Renal cortex interstitium (tissue), 11 donors: Measurements from ENCODE around the gene KRT74. TPM values are rescaled to one million over a fixed set of nuclear protein-coding genes. Genes with fewer than 3 reads are reported as not detected.

ENCODE experiments used
- DNase-seq, 11 donors: peaks; one replicate each; pipeline ENCODE4 v3.0.0-alpha.2; 2013; ENCODE audit warnings: low read depth in 9 of 11, low spot score in 4 of 11; ENCODE audit errors: extremely low read depth in 1 of 11
- polyA plus RNA-seq, 3 donors: library from polyadenylated mRNA; unstranded; fragments of 120-200 nt; gene quantifications; one replicate each; pipeline ENCODE4 v1.2.1, GENCODE V29; 2013; ENCODE audit not compliant: insufficient read length in 3 of 3

KRT74 gene
- polyA plus RNA-seq, 3 donors = not detected

- DNase-seq = no peak
Observed at GRCh38 chr12:52546126-52546525, 27.5 kb downstream of the KRT74 start.

DNA sequence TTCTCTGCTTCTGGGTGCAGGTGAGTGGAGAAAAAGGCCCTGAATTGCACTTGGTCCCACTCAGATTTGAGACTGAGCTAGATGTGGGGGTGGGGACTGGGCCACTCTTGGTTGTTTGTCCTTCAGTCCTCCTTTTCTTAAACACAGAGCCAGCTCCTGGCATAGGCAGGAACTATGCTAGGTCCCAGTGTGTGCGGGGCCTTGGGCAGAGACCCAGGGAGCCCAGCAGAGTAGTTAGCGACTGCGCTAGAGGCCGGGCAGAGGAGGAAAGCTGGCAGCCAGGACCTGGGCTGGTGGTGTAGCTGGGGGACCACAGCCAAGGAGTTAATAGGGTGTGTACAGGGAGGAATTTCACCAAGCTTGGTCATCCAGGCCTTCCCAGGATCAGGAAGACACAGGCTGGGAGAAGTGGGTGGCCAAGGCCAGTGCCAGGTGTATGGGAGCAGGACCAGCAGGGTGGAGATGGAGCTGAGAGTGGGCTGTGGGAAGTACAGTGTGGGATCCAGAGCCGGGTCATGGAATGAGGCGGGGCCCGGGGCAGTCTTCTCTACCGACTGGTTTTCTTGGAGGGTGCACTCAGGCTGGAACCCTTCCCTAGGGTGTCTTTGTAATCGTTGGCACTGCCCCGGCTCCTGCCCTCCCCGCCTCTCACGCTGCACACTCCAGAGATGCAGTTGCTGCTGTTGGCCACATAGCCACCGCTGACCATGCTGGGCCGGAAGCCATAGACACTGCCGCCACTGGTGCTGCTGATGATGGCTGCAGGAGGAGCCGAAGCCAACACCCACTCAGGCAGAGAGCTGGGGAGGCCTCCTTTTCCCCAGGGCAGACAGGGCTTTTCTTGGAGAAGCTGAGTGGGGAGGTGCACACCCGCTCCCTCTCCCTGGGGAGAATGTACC lies 29.4 kb downstream of the KRT74 start:
- no peak for DNase-seq

GRCh38 chr12:52542785-52543318 lies 30.8 kb downstream of the KRT74 start:
- DNase-seq = no peak

DNA sequence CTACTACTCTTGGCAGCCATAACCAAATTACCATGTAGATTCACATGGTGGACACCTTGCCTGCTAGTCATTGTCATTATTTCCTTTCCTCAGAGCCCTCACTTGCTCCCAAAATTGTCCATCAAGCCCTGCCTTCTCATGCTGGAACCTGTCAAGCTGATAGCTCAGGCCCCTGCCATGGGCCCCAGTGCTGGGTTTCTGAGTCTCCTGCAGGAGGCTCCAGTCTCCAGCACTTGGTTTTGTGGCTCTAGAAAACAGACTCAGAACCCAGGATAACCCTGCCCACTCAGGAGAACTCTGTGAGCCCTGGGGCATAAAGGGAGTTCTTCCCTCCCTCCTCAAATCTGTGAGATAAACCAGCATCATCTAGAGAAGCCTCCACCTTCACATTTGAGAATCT lies 31.5 kb downstream of the KRT74 start:
- DNase-seq = no peak

- DNase-seq = no peak
Observed at GRCh38 chr12:52541709-52542108, 31.9 kb downstream of the KRT74 start.

- no peak for DNase-seq
Observed at GRCh38 chr12:52540531-52540930, 33.1 kb downstream of the KRT74 start.

DNA sequence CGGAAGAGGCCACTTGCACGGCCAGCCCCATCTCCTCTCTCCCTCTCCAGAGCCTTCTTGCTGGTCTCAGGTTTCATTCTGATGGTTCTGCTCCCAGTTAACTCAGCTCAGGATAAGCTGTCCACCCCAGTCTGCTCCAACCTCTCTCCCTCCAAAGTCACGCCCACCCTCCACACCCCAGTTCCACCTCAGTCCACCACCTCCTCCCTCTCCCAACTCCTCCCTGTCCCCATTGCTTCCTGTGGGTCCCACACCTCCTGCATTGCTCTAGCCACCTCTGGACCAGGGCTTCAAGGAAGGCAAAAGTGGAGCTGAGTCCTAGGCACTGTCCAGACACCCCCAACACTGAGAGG lies 33.8 kb downstream of the KRT74 start:
- DNase-seq = no peak

DNA sequence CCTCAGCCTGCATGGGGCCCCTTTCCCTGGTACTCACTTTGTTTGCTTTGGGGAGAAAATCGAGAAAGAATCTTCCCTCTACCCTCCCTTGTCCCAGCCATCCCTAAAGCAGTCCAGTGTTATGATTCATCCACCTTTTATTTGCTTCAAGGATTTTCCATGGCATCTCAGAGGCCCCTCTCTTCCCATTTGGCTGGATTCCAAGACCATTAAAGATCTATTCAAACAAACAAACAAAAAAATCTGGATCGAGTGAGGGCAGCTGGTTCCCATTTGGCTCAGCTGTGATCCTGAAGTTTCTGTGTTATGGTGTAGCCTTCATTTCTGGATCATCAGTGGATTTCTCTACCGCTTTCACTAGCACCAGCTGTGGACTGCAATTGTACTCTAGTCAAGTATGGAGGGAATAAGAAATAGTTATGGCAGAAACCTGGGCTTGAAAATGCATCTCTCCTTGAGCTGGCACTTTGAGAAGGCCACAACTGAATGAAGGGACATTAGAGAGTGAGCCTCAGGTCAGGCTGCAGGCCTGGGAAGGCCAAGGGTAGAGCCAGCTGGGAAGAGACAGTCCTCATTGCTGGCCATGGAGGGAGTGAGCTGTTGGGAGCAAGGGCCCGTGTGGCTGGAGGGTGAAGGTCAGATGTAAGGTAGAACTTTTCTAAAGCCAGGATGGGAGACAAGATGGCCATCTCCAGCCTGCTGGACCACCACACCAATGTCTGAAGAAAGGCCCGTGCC lies 34.4 kb downstream of the KRT74 start:
- peak in 10 of 11 donors; percentile 7 to 40 (median 18) for DNase-seq

- no peak for DNase-seq
Observed at GRCh38 chr12:52537101-52537500, 36.5 kb downstream of the KRT74 start.

DNA sequence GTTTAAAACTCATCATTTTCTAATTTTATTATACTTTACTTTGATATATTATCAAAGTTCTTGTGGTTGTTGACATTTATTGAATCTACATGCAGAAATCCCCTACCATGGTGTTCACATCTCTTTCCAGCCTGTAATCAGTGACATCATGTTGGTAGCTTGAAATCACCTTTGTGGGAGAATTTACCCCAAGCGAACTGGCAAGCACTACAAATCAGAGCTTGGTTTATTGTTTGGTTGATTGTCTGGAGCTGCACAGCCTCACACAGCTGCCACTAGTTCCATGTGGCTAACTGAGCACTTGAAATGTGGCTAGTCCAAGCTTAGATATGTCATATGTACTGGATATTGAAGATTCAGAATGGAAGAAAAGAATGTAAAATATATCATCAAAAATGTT lies 38.1 kb downstream of the KRT74 start:
- no peak for DNase-seq

DNA sequence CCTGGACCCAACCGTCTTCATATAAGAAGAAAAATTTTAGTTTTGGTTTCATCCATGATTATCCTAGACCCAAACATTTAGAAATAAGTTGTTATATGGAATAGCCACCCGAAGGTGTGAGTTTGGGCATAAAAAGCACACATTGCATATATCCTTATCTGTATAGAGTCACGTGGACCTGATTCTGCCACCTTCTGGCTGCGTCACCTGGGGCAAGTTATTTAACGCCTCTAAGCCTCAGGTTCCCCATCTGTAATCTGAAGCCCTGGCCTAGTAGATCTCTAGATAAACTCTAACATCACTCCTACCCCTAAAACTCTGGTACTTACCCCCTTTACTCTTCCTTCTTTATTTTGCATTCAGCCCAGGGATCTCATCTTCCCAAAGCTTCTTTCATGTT lies 39.2 kb downstream of the KRT74 start:
- no peak for DNase-seq

- DNase-seq = no peak
Observed at GRCh38 chr12:52533686-52534470, 39.8 kb downstream of the KRT74 start.

DNA sequence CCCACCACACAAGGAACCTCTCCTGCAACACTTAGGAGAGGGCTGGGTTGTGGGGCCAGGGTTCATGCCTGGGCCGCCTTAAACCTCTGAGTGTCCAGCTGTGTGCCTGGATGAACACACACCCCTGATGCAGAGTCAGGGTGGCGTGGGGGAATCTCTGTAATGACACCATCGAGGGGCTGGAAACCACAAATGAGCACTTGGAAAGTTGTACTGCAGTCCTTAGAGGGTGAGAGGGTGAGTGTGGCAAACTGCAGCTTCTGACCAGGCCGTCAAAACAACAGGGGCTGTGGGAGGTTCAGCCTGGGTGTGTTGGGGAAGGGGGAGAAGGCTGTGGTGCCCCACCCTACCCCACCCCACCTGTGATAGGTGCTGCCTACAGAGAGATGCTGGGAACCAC lies 41.0 kb downstream of the KRT74 start:
- DNase-seq = no peak

DNA sequence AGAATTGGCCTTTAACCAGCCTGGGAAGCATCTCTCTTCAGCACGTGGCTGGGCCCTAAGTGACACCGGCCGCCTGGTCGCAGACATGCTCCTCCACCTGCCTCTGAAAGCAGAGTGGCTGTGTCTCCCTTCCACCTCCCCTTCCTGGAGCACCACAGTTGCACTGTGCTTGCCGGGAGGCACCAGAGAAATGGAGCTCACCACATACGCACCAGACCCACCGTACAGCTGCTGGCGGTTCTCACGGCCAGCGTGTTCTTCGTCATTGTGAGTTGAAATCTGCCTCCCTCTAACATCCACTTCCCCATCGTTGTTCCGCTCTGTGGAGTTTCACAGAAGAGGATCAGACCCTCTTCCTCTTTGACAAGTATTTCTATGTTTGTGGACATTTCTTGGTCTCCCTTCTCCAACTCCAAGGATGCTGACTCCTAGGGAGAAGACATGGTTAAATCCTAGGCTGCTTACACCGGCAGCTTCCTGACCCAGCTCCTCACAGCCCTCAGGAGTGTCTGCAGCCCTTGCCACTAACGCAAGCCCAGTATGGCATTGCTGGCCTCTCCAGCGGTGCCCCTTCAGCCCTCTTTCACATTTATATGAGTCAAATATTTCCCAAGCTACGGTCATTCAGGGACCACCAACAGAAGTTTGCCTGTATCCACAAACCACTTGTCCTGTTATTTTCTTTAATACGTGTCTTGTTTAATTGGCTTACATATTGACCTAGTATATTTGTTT lies 41.9 kb downstream of the KRT74 start:
- no peak for DNase-seq

DNA sequence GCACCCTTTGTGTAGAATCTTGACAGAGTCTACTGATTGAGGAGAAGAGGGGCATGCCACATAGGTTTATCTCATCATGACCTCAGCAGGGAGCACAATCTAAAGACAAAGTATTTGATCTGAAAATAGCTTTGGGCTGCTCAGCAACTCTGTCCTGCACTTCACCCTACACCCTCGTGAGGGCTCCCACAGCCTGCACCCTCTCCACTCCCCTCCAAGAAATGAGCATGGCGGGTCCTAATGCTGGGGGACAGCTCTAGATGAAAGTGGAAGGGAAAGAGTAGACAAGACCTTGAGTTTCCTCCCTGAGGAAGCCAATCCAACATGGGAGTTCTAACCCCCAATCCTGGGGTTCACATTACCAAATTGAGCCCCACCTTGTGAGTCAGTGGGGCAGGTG lies 42.7 kb downstream of the KRT74 start:
- DNase-seq = no peak

GRCh38 chr12:52530366-52530765 lies 43.3 kb downstream of the KRT74 start:
- DNase-seq = no peak

DNA sequence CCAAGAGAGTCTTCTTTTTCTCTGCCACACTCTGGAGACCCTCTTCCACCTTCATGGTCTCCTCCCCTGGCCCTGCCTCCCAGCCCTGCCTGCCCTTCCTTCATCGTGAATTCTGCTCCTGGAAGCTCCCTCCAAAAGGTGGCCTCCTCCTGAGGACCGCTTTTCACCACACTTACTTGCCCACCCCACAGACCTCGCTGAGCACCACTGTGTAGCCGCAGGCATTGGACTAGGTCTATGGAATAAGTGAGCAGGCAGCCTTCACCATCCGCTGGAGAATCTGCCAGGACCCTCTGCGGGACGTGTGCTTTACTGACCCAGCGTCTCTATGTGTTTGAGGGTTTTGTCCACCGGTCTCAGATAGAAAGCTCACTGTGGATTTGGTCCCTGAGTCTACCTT lies 43.8 kb downstream of the KRT74 start:
- no peak for DNase-seq

- DNase-seq = no peak
Observed at GRCh38 chr12:52529417-52529816, 44.2 kb downstream of the KRT74 start.

- DNase-seq = no peak
Observed at GRCh38 chr12:52528641-52529143, 45.0 kb downstream of the KRT74 start.
